ENCODE data around the gene FMN2.

DNA sequence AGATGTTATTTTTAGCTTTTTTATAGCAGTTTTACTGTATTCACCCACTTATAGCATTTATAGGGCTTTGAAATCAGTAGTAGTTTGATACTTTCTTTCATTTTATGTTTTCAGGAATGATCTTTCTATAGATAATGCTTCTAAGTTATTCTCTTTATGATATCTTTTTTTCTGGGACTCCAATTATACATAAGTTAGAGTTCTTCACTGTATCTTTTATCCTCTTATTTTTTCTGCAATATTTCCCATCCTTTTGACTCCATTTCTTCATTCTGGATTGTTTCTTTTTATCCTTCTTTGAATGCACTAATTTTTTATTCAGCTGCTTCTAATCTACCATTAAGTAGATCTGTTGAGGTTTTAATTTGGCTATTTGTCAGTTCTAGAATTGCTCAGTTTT, 73.1 kb downstream of the FMN2 start:
- TF ChIP-seq, protein P1, sequence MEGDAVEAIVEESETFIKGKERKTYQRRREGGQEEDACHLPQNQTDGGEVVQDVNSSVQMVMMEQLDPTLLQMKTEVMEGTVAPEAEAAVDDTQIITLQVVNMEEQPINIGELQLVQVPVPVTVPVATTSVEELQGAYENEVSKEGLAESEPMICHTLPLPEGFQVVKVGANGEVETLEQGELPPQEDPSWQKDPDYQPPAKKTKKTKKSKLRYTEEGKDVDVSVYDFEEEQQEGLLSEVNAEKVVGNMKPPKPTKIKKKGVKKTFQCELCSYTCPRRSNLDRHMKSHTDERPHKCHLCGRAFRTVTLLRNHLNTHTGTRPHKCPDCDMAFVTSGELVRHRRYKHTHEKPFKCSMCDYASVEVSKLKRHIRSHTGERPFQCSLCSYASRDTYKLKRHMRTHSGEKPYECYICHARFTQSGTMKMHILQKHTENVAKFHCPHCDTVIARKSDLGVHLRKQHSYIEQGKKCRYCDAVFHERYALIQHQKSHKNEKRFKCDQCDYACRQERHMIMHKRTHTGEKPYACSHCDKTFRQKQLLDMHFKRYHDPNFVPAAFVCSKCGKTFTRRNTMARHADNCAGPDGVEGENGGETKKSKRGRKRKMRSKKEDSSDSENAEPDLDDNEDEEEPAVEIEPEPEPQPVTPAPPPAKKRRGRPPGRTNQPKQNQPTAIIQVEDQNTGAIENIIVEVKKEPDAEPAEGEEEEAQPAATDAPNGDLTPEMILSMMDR (IDR thresholded peaks at IDR 0.05), result no peak
- no peak for TF ChIP-seq POLR2AphosphoS5 (IDR thresholded peaks at IDR 0.05)
